Ascending aorta (tissue), 2 donors: Measurements from ENCODE around the gene HACD3. TPM values are rescaled to one million over a fixed set of nuclear protein-coding genes. Genes with fewer than 3 reads are reported as not detected.
"Not testable (repeated sequence)": the region's sequence is repeated elsewhere in the genome, so short reads cannot be mapped to it uniquely, and the experiment has no call there.

Experiments
- DNase-seq, 2 donors: peaks; one replicate each; pipeline ENCODE4 v3.0.0-alpha.2; 2019; ENCODE audit warnings: low spot score in 2 of 2
- H3K27ac ChIP-seq, 2 donors: fragments of 200-600 bp; sonication (generic); one replicate each; pipeline ENCODE4 v1.5.1; 2016 to 2017; ENCODE audit warnings: mild to moderate bottlenecking in 1 of 2
- H3K27me3 ChIP-seq: fragments of 200-600 bp; sonication (generic); one replicate; pipeline ENCODE4 v1.5.1; 2017
- H3K36me3 ChIP-seq, 2 donors: fragments of 200-600 bp; sonication (generic); one replicate each; pipeline ENCODE4 v1.5.1; 2016
- H3K4me1 ChIP-seq, 2 donors: fragments of 200-600 bp; sonication (generic); one replicate each; pipeline ENCODE4 v1.5.1; 2016 to 2017; ENCODE audit warnings: mild to moderate bottlenecking in 1 of 2
- H3K4me3 ChIP-seq, 2 donors: fragments of 200-600 bp; sonication (generic); one replicate each; pipeline ENCODE4 v1.5.1; 2016 to 2017; ENCODE audit warnings: mild to moderate bottlenecking in 1 of 2
- H3K9me3 ChIP-seq, 2 donors: fragments of 200-600 bp; sonication (generic); one replicate each; pipeline ENCODE4 v1.5.1; 2016
- intact Hi-C: fragments of 100-400 bp; cut with DNase I; formaldehyde crosslinking; loops from one replicate; pipeline ENCODE4 v1.15.1; 2023
- total RNA-seq: library from RNA; depleted of rRNA; stranded (reverse); fragments of >200 nt; gene quantifications from one replicate; pipeline ENCODE4 v1.1.0, GENCODE V29; 2016
- TF ChIP-seq, protein P1 (sequence below), 3 experiments: fragments of 200-600 bp in 2 of 3; fragments of 450-650 bp in 1 of 3; sonication (generic) in 2 of 3; IDR thresholded peaks; one replicate each; pipeline ENCODE4 v1.5.1; 2016 to 2019; ENCODE audit warnings: antibody characterized with exemption in 3 of 3, mild to moderate bottlenecking in 1 of 3, moderate library complexity in 1 of 3

The HACD3 gene
- total RNA-seq, 1 donor from 2014 or later, result 46.2 TPM

DNA sequence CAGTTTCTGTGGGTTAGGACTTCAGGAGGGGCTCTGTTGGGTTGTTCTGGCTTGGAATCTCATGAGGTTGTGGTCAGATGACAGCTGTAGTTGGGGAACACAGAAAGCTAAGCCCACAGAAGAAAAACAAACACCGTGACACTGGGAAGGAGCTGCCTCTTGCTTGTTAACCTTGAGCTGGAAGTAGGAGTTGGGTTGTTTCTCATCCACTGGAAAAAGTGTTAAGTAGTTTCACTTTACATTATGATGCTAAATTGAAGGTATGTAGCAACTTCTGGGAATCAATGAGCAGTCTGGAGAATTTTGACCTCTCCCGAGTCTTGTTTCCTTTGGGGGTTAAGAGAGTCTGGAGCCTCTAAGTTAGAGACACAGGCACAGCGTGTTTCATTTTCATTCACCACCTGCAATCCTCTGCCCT, 20.4 kb downstream of the HACD3 start:
- TF ChIP-seq, protein P1, sequence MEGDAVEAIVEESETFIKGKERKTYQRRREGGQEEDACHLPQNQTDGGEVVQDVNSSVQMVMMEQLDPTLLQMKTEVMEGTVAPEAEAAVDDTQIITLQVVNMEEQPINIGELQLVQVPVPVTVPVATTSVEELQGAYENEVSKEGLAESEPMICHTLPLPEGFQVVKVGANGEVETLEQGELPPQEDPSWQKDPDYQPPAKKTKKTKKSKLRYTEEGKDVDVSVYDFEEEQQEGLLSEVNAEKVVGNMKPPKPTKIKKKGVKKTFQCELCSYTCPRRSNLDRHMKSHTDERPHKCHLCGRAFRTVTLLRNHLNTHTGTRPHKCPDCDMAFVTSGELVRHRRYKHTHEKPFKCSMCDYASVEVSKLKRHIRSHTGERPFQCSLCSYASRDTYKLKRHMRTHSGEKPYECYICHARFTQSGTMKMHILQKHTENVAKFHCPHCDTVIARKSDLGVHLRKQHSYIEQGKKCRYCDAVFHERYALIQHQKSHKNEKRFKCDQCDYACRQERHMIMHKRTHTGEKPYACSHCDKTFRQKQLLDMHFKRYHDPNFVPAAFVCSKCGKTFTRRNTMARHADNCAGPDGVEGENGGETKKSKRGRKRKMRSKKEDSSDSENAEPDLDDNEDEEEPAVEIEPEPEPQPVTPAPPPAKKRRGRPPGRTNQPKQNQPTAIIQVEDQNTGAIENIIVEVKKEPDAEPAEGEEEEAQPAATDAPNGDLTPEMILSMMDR (IDR thresholded peaks at IDR 0.05), result no peak
- H3K9me3 ChIP-seq, result no peaks in the 10 kb centered on the region
- no peak overlapping the region for H3K27ac ChIP-seq
- H3K27me3 ChIP-seq, result no peaks in the 10 kb centered on the region
- H3K4me3 ChIP-seq, result no peak overlapping the region
- no peaks in the 10 kb centered on the region for H3K4me1 ChIP-seq
- DNase-seq, result no peak
- intact Hi-C loops, result no loop called here
- H3K36me3 ChIP-seq, result peaks cover 0 to 9% of the 10 kb centered on the region in 2 donors

DNA sequence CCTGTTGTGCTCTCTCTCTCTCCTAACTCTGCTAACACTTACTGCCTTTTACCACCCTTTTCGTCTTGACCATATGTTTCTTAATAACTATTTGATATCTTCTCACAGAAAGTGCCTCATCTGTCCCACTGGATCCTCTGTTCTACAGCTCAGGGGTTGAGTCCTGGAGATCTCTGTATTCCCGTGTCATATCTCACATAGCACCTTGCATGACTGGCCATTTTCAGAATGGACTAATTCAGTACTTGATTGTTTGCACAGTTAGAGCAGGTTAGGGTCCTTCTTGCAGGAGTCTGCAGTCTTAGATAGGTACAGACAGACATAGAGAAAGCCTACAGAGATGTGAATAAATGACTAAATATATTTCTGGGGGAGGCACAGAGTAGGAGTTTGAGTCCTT, 20.9 kb downstream of the HACD3 start:
- DNase-seq, result no peak
- H3K4me3 ChIP-seq, result no peak overlapping the region
- no peaks in the 10 kb centered on the region for H3K27me3 ChIP-seq
- no peak overlapping the region for H3K27ac ChIP-seq
- intact Hi-C loops, result no loop called here
- H3K9me3 ChIP-seq, result no peaks in the 10 kb centered on the region
- H3K4me1 ChIP-seq, result no peaks in the 10 kb centered on the region
- H3K36me3 ChIP-seq, result peaks cover 0 to 13% of the 10 kb centered on the region in 2 donors
- TF ChIP-seq, protein P1 (IDR thresholded peaks at IDR 0.05), result no peak

DNA sequence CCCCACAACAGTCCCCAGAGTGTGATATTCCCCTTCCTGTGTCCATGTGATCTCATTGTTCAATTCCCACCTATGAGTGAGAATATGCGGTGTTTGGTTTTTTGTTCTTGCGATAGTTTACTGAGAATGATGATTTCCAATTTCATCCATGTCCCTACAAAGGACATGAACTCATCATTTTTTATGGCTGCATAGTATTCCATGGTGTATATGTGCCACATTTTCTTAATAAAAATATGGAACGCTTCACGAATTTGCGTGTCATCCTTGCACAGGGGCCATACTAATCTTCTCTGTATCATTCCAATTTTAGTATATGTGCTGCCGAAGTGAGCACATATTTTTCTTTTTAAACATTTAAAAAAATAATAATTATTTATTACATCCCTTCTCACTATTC, 22.6 kb downstream of the HACD3 start:
- DNase-seq, H3K27ac ChIP-seq, intact Hi-C loops, H3K27me3 ChIP-seq, H3K4me1 ChIP-seq, H3K4me3 ChIP-seq, H3K9me3 ChIP-seq: not testable (repeated sequence)
- peaks cover 6 to 25% of the 10 kb centered on the region in 2 donors for H3K36me3 ChIP-seq

DNA sequence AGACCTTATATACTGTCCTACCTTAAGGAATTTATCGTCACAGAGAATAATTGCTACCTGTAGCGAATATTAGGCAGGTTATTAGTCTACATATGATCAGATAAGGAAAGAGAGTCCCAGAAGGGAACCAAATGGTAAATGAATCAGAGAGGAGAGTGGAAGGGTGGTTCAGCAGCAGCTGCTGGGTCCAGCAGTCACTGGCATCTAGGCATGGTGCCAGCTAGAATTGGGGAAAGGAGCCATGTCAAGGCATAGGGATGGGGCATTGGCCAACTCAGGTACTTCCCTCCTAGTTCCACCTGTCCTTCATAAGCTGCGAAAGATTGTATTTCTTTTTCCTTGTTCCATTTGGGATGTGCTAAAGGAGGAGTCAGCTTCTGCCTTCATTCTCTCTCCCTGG, 23.4 kb downstream of the HACD3 start:
- TF ChIP-seq, protein P1 (IDR thresholded peaks at IDR 0.05), result no peak
- H3K4me1 ChIP-seq, result no peaks in the 10 kb centered on the region
- H3K27me3 ChIP-seq, result no peaks in the 10 kb centered on the region
- no peak overlapping the region for H3K4me3 ChIP-seq
- no peaks in the 10 kb centered on the region for H3K9me3 ChIP-seq
- H3K36me3 ChIP-seq, result peaks cover 9 to 28% of the 10 kb centered on the region in 2 donors
- DNase-seq, result no peak
- no peak overlapping the region for H3K27ac ChIP-seq
- intact Hi-C loops, result no loop called here

DNA sequence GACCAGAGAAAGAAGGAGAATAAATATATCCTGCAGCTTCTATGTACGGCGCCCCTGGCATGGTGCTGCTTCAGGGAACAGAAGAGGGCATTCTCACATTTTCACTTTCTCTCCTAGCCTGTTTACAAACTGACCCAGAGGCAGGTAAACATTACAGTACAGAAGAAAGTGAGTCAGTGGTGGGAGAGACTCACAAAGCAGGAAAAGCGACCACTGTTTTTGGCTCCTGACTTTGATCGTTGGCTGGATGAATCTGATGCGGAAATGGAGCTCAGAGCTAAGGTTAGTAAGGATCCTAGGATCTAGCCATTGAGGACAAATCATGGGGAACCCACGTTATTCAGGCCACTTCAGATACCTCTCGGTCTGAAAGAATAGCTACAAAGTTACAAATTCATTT, 26.4 kb downstream of the HACD3 start:
- intact Hi-C loops, result no loop called here

DNA sequence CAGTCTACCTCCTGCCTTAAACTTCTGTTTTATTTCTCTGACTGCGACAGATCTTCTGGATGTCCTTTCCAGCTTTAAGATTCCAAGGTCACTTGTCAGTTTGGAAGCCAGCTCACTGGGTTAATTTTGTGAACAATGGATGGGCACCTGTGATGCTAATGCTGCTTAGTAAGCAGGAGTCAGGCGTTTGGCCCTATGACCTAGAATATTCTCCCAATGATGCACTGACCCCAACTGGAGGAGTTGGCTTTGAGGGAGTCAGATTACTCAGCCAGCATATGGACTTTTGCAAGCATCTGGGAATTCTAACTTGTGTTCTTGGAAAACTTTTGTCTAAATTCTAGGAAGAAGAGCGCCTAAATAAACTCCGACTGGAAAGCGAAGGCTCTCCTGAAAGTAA, 28.1 kb downstream of the HACD3 start:
- intact Hi-C loops, result no loop called here
- peaks cover 24 to 47% of the 10 kb centered on the region in 2 donors for H3K36me3 ChIP-seq
- H3K27ac ChIP-seq, result no peak overlapping the region
- no peaks in the 10 kb centered on the region for H3K4me1 ChIP-seq
- no peaks in the 10 kb centered on the region for H3K9me3 ChIP-seq
- TF ChIP-seq, protein P1 (IDR thresholded peaks at IDR 0.05), result no peak
- DNase-seq, result no peak
- H3K4me3 ChIP-seq, result no peak overlapping the region
- H3K27me3 ChIP-seq, result no peaks in the 10 kb centered on the region

More for the DNA sequence above, 26.4 kb downstream of the HACD3 start:
- no peaks in the 10 kb centered on the region for H3K4me1 ChIP-seq
- no peak overlapping the region for H3K4me3 ChIP-seq
- H3K36me3 ChIP-seq, result peaks cover 16 to 31% of the 10 kb centered on the region in 2 donors
- no peak overlapping the region for H3K27ac ChIP-seq
- no peak for DNase-seq
- no peaks in the 10 kb centered on the region for H3K27me3 ChIP-seq
- H3K9me3 ChIP-seq, result no peaks in the 10 kb centered on the region
- TF ChIP-seq, protein P1 (IDR thresholded peaks at IDR 0.05), result no peak
